HG02981 (cell line): ENCODE results near the gene OR4D10.
"Not testable (repeated sequence)": the region's sequence is repeated elsewhere in the genome, so short reads cannot be mapped to it uniquely, and the experiment has no call there.

Experiments used
- ATAC-seq: cut with Tn5 transposase; IDR thresholded peaks from one replicate; pipeline ENCODE4 v1.9.1; 2021; ENCODE audit warnings: mild to moderate bottlenecking, moderate library complexity; ENCODE audit not compliant: unreplicated experiment

Gene OR4D10

DNA sequence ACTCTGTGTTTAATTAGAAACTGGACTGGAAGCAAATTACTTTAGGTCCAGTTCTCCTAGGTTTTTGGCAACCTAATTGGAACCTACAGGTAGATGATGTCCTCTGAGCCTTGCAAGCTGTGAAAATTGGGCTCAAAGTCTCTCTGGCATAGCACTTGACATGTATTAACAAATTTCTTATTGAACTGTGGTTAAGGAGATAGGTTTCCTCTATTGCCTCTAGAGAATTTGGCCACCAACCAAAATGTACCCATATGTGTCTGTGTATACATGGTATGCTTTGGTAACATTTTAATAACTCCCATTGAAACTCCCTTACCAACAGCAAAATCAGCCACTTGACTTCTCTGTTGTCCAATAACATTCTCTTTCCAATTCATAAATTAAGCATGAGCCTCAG lies at the start of gene OR4D10:
OR4D10 (plus strand) TSS at position 301 of the 400 bp plus-strand sequence. CDS start 4,115 bp downstream, outside the sequence.
- no peak for ATAC-seq

DNA sequence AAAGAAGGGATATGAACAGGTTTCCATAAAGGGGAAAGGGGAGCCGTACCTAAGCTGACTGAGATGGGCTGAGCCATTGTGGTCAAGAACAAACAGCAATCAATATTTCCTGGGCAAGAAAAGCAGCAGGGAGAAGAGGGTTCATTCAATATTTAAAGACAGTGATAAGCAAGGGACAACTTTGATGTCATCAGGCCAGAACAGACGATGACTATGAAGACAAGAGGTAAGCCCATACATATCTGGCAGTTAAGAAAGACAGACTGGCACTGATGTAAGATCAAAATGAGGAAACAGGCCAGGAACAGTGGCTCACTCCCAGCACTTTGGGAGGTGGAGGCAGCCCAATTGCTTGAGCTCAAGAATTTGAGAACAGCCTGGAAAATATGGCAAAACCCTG lies 49.3 kb upstream of the OR4D10 start:
- ATAC-seq = no peak

DNA sequence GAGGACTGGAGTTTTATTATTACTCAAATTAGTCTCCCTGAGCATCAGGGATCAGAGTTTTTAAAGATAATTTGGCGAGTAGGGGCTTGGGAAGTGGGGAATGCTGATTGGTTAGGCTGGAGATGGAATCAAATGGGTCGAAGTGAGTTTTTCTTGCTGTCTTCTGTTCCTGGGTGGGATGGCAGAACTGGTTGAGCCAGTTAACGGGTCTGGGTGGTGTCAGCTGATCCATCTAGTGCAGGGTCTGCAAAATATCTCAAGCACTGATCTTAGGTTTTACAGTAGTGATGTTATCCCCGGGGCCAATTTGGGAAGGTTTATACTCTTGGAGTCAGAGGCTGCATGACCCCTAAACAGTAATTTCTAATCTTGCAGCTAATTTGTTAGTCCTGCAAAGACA lies 48.0 kb upstream of the OR4D10 start:
- ATAC-seq = no peak

DNA sequence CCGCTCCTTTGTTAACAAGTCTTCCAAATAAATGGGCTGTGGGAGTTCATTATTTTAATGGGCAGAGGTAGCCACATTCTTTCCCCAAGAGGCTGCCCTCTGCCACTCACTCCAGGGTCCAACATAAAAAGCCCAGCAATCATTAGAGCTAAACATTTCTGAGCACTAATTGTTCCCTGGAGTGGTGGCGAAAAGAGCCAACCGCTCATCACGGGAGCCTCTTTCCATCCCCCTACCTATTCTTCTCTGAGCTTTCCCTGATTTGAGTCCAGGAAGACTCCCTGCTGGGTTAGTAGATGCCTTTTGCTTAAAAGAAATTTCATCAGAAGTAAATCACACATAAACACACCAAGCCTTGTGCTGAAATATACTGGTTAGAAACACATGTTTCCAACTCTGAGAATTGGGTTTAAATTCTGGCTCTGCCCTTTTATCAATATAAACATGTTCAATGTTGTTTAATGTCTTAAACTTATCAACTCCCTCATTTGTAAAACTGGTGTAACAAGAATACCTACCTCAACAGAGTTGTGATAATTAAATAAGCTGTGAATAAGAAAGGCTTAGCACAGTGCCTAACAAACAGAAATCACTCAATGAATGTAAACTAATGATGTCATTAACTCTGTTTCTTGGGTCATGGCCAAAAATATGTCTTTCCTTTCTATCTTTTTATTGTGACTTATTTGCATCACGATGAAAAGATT lies 46.6 kb upstream of the OR4D10 start, which contains the start of gene OR5A2:
OR5A2 (minus strand) TSS at position 53 of the 707 bp plus-strand sequence. CDS start 3,460 bp downstream, outside the sequence.
- ATAC-seq = no peak

DNA sequence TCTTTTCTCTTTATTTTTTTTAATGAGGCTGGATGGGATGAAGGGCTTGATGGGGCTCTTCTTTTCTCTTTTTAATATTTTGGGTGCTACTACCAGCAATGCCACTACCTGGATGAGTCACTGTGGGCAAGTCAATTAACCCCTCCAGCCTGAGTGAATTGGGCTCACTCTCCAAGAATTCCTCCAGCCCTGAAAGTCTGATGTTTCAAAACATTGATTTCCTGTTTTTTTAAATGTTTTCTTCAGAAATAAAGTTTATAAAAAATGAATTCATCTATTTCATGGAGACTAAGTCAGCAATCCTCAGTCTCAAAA lies 46.1 kb upstream of the OR4D10 start:
- no peak for ATAC-seq

DNA sequence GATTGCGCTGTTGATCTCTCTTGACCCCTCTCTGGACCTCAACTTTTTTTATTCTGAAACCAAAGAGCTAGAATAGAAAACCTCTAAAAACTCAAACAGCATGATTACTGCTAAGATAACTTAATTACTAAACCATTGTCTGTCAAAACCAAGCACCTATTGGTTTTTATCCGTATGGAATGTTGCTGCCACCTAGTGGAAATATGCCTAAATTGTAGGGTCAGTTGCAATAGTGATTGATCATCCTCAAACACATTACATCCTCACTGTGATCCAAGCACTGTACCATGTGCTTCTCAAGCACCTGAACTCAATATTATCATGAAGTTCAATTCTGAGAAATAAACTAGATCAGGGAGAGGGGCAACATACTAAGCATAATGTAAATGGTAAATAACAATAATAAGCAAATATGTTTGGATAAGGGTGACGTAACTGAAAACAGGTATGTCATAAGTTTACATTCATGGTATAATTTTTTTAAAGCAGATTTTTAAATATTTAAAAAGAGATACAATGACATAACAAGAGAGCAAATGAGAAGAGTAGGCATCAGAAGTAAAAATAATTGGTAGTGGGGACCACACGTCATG lies 43.1 kb upstream of the OR4D10 start:
- peak; percentile 85 for ATAC-seq

DNA sequence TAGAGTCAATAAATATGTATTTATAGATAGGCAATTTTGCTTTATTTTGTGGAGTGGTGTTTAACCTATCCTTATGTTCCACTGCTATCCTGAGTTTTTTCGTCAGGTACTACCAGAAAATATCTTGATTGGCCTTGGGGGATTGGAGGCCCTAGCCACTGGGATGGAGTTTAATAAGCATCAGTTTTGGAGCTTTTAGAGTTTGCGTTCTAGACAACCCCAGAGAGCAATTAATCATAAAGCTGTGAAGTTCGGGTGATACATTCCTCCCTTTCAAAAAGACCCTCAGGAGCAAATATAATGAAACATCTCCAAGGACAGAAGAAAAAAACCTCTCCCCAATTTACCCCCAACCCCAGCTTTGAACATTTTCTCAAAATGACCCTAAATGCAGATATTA lies 36.9 kb upstream of the OR4D10 start, which contains the start of gene OR5A1:
OR5A1 (plus strand) TSS at position 301 of the 400 bp plus-strand sequence. CDS start 6,700 bp downstream, outside the sequence.
- ATAC-seq = no peak

DNA sequence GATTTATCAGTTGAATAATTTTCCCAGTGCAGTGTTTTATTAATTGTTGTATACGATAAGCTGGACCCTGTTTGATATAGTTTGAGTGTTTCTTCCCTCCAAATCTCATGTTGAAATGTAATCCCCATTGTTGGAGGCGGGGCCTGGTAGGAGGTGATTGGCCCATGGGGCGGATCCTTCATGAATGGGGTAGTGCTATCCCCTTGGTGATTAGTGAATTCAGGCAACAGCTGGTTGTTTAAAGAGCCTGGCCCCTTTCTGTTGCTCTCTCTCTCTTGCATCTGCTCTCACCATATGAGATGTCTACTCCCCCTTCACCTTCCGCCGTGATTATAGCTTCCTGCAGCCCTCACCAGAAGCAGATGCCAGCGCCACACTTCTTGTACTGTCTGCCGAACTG lies 35.3 kb upstream of the OR4D10 start:
- no peak for ATAC-seq

DNA sequence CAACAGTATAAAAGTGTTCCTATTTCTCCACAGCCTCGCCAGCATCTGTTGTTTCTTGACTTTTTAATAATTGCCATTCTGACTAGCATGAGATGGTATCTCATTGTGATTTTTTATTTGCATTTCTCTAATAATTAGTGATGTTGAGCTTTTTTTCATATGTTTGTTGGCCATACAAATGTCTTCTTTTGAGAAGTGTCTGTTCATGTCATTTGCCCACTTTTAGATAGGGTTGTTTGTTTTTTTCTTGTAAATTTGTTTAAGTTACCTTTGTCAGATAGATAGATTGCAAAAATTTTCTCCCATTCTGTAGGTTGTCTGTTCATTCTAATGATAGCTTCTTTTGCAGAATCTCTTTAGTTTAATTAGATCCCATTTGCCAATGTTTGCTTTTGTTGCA lies 27.5 kb upstream of the OR4D10 start:
- not testable (repeated sequence) for ATAC-seq

DNA sequence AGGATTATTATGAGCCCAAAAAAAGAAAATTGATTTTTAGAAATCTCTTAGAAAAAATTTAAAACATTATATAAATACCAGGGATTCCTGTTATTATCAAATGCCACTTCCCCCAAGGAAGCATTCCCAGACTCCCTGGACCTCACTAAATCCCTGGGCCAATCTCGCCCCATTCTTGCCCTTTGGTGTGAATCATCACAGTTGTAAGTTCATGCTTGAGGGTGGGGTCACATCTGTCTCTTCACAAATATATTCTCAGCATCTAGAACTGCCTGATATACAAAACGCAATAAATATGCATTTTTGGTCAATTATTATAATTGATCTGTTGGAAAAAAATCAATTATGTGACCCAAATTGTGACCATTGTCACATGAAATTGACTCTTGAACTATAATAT lies 24.6 kb upstream of the OR4D10 start:
- no peak for ATAC-seq

DNA sequence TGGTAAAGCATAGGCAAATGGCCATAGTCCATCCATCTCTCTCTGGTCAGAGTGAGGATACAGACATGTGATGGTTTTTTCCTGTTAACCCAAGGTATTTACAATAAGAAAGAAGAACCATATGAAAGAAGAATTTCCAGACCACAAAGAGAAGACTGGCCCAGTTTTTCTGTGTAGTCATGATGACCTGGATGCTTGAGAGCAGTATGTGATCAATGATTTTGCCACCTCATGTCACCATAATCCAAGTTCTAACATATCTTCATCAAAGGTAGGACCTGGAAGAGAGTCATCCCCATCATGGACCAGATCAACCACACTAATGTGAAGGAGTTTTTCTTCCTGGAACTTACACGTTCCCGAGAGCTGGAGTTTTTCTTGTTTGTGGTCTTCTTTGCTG lies 16.5 kb upstream of the OR4D10 start, which contains the start of gene OR4D6:
OR4D6 (plus strand) TSS at position 301 of the 400 bp plus-strand sequence; CDS start at position 301, 0 bp downstream.
- no peak for ATAC-seq

DNA sequence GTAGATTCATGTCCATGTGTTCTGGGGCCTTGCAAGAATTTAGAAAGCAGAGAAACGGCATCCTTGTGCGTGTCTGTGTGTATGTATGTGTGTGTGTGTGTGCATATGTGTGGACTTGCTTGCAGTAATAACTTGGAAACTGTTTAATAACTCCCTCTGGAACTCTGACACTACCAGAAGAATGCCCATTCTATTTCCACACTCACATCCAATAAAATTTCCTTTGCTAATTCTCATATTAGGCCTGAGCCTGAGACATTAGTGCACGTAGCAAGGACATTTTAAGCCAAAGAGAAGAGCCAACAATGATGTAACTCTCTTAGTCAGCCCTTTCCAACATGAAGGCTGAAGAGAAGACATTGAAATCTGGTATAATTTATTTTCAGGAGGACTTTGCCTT lies 13.2 kb upstream of the OR4D10 start:
- no peak for ATAC-seq

DNA sequence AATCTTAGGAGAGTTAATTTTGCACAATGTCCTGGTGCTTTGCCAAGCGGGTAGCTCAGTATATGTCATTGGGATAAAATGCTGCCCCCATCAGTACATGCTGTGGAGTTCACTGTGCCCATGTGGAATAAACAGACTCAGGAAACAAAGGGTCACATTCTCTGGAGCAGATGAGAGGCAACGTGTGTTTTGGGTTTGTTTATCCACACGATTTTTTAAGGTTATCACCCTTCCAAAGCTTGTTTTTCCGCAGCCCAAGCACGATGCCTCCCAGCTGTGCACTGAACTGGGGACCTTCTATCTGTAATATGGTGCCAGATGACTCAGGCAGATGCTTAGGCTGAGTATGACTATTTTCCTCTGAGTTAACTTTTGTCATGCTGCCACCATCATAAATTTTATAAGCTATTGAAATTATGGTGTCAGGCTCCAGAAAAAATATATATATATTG lies 9.9 kb upstream of the OR4D10 start:
- no peak for ATAC-seq

DNA sequence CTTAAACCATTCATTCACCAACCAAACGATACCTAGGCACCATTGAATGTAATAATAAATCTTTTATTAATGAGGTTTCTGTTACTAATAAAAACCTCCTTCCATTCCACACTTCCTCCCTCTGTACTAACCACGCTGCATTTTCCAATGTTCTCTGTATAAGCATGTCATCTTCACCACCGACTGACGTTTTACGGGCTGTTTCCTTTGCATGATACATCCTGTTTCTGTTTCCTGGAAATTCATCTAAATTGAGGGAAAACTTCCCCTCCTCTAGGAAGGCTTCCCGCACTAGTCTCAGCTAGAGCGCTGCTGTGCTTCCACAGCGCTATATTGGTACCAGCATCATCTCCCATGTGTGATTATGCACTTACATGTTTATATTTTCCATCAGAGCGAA lies 2.1 kb downstream of the OR4D10 start:
- ATAC-seq = no peak

DNA sequence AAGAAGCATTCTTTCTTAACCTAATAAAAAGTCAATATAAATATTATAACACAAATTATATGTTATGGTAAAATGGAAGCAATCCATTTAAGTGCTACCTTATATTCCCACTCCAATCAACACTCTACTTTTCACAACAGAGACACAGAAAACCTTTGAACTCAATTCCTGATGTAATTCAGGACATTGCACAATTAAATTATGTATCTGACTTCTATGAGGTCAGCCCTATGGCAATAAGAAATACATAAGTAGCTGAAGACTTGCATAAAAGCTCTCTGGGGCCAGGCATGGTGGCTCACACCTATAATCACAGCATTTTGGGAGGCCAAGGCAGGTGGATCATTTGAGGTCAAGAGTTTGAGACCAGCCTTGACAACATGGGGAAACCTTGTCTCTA lies 6.8 kb downstream of the OR4D10 start:
- no peak for ATAC-seq

DNA sequence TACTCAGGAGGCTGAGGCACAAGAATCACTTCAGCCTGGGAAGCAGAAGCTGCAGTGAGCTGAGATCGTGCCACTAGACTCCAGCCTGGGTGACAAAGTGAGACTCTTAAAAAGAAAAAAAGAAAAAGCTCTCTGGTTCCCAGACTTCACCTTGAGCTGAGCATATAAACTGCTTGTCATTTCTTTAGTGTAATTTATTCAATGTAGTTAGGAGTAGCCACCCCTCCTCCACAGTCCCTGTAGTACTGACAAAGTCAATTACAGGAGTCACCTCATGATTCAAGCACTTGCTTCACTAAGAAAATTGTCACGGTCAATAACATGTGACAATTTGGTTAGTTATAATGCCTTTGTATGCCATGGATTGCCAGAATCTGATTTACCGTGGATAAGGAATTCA lies 7.2 kb downstream of the OR4D10 start:
- no peak for ATAC-seq

DNA sequence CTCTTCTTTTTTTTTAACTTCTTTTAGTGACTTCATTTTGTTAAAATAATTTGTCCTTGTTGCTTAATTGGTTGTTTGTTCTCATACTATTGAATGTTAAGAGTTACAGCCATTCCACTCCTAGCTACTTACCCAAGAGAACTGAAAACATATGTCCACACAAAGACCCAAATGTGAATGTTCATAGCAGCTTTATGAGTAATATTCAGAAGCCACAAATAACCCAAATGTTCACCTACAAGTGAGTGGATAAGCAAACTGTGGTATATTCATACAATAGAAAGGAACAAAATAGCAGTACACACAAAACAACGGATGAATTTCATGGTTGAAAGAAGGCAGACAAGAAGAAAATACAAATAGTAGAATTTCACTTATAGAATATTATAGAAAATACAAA lies 28.8 kb downstream of the OR4D10 start:
- ATAC-seq = no peak

DNA sequence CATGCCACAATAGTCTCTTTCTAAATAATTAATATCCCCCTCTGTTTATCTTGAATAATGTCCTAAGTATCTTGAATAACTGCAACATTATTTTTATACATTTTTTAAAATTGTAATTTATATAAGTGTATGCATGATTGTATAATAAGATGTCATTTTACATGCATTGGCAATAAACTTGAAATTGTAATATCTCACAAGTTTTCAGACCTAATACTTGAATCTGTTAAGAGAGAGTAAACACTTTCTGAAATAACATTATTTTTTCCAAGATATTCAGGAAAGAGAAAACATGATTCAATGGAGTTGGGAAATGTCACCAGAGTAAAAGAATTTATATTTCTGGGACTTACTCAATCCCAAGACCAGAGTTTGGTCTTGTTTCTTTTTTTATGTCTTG lies 30.2 kb downstream of the OR4D10 start, which contains the start of gene OR4D11:
OR4D11 (plus strand) TSS at position 301 of the 400 bp plus-strand sequence; CDS start at position 301, 0 bp downstream.
- no peak for ATAC-seq

DNA sequence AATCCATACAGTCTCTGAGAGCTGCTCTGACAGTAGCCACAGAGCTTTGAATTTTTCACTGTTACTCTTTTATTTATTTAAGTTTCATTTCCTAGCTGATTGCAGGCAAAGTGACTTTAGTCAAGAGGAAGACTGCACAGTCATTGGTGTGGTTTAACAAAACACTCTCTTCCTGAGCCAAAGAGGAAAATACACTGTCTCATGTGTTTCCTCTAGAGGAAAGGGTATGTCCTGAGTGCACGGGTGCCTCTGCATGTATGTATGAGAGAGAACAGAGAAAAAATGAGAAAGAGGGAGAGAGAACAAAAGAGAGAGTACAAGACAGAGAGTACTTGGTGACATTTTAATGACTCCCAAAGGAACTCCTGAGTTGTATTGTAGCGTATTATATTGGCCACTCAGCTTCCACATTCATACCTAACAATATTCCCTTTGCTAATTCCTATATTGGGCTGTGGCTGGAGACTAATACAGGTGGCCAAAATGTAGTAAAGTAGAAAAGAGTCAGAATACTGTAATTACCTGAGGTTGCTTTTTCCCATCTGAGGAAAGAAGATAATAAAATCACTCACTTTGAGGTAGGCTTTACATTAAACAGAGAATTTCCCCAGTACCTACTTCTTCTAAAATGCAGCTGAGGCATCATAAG lies 38.0 kb downstream of the OR4D10 start, which contains the start of gene OR4D9:
OR4D9 (plus strand) TSS at position 599 of the 649 bp plus-strand sequence. CDS start 3,374 bp downstream, outside the sequence.
- no peak for ATAC-seq

DNA sequence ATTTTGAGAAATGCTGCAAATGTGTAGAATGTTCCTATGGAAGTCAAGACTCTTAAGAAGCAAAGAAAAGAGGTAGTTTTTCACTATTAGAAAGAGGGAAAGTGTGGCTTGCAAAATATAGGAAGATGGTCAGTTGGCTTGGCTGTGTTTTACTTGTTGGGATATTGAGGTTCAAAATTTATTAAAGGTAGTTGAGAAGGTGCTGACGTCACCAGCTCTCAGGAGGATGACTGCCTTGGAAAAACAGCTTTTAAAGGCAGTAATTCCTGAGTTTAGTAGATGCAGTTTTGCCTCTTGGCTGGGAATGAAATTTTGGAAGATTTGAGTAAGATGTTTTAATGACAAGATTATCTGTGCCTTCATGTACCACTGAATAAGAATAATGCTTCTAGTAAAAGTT lies 38.6 kb downstream of the OR4D10 start:
- no peak for ATAC-seq

DNA sequence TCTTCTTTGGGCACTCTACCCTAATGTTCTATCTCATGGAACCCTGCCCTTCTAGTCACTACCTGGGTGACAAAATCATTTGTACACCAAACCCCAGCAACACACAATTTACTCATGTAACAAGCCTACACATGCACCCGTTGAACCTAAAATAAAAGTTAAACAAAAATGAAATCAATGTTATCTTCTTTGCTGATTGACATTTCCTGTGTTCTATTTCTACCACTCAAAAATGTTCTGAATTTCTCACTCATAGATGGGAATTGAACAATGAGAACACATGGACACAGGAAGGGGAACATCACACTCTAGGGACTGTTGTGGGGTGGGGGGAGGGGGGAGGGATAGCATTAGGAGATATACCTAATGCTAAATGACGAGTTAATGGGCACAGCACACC lies 47.0 kb downstream of the OR4D10 start:
- ATAC-seq = not testable (repeated sequence)

DNA sequence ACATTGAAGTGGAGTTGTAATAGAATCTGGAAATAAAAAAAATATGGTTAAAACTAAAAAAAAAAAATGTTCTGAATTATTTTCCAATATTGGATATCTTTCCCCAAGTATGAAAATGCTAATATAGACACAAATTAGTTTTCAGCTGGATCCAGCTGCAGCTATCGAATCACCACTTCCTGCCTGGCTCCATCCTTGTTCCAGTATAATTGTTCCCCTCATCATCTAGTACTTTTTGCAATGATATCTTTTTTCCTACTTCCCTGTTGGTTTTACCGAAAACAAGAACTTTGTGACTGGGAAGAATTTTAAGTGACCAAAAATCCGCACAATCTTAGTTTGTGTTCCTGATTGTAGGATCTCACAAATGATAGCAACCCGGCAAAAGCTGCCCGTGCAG lies 47.6 kb downstream of the OR4D10 start:
- ATAC-seq = no peak
